HL-60/S4 (cell line): Measurements from ENCODE around the gene DDX52.
"Not testable (repeated sequence)": the region's sequence is repeated elsewhere in the genome, so short reads cannot be mapped to it uniquely, and the experiment has no call there.

Source experiments
- in situ Hi-C: fragments of 300-500 bp; cut with MboI; formaldehyde crosslinking; loops from 2 replicates; pipeline ENCODE4 v1.14.3; 2022; ENCODE audit warnings: low sequenced_read_pairs

DDX52 gene

GRCh38 chr17:37643118-37643766 is at the start of gene DDX52:
Gene DDX52, minus strand, starts transcription at chr17:37643446. Its CDS starts 26 bp downstream, at chr17:37643420.
- in situ Hi-C loops = loop anchor here (25.0 kb wide), 1 partner anchor 194 kb away; no protein-coding TSS in a partner anchor

GRCh38 chr17:37691807-37692206 is 48.6 kb upstream of the DDX52 start:
- in situ Hi-C loops = loop anchor here (10.0 kb wide), 3 partner anchors 57 to 153 kb away; no protein-coding TSS in a partner anchor

GRCh38 chr17:37689317-37689716 is 46.1 kb upstream of the DDX52 start:
- in situ Hi-C loops = no loop called here

- in situ Hi-C loops = no loop called here
Measured at GRCh38 chr17:37683454-37683984, 40.3 kb upstream of the DDX52 start.

- in situ Hi-C loops = no loop called here
Measured at GRCh38 chr17:37682007-37682406, 38.8 kb upstream of the DDX52 start.

- in situ Hi-C loops = not testable (repeated sequence)
Measured at GRCh38 chr17:37679995-37680394, 36.7 kb upstream of the DDX52 start.

- in situ Hi-C loops = no loop called here
Measured at GRCh38 chr17:37678036-37678435, 34.8 kb upstream of the DDX52 start.

GRCh38 chr17:37677021-37677420 is 33.8 kb upstream of the DDX52 start:
- in situ Hi-C loops = no loop called here

GRCh38 chr17:37676115-37676925 is 33.1 kb upstream of the DDX52 start:
- in situ Hi-C loops = no loop called here

- in situ Hi-C loops = no loop called here
Measured at GRCh38 chr17:37674511-37674910, 31.3 kb upstream of the DDX52 start.

- in situ Hi-C loops = no loop called here
Measured at GRCh38 chr17:37673386-37673785, 30.1 kb upstream of the DDX52 start.

- in situ Hi-C loops = no loop called here
Measured at GRCh38 chr17:37672548-37673078, 29.4 kb upstream of the DDX52 start.

- in situ Hi-C loops = no loop called here
Measured at GRCh38 chr17:37671824-37672547, 28.7 kb upstream of the DDX52 start.

- in situ Hi-C loops = no loop called here
Measured at GRCh38 chr17:37671028-37671823, 28.0 kb upstream of the DDX52 start.

GRCh38 chr17:37667039-37667438 is 23.8 kb upstream of the DDX52 start:
- in situ Hi-C loops = no loop called here

GRCh38 chr17:37664214-37664613 is 21.0 kb upstream of the DDX52 start:
- in situ Hi-C loops = no loop called here

GRCh38 chr17:37662353-37662752 is 19.1 kb upstream of the DDX52 start:
- in situ Hi-C loops = no loop called here

GRCh38 chr17:37661400-37662014 is 18.3 kb upstream of the DDX52 start:
- in situ Hi-C loops = no loop called here

GRCh38 chr17:37659925-37660324 is 16.7 kb upstream of the DDX52 start:
- in situ Hi-C loops = no loop called here

GRCh38 chr17:37657202-37657601 is 14.0 kb upstream of the DDX52 start:
- in situ Hi-C loops = no loop called here
